SK-N-SH (cell line): ENCODE data around the gene STARD3NL. TPM values are rescaled to one million over a fixed set of nuclear protein-coding genes. Genes with fewer than 3 reads are reported as not detected.

Experiments used
- CTCF ChIA-PET: fragments of 300-600, 350-600 bp; formaldehyde crosslinking; extraction: SDS; loops from one replicate; lab custom pipeline; 2021; lab: Yijun Ruan, JAX
- POLR2A ChIA-PET: fragments of 350-600 bp; sonication (Branson Sonifier 250); formaldehyde crosslinking; extraction: SDS; loops from one replicate; lab custom pipeline; 2020; ENCODE audit warnings: antibody characterized with exemption, inconsistent platforms; lab: Yijun Ruan, JAX
- DNase-seq: peaks from one replicate; pipeline ENCODE4 v3.0.0; 2012
- H2AFZ ChIP-seq: fragments of 200-600 bp; sonication (generic); 2 replicates; pipeline ENCODE4 v1.8.1; 2016; ENCODE audit warnings: antibody characterized with exemption, mild to moderate bottlenecking, low read depth
- H3F3A ChIP-seq: fragments of 200-600 bp; sonication (generic); replicated peaks from 2 replicates; pipeline ENCODE3; 2016; ENCODE audit warnings: antibody characterized with exemption, mild to moderate bottlenecking; ENCODE audit not compliant: insufficient read depth
- H3K27ac ChIP-seq, 2 experiments: fragments of 200-500 bp in 1 of 2; fragments of 200-600 bp in 1 of 2; sonication (Bioruptor generic) in 1 of 2; sonication (generic), shearing (Covaris generic) in 1 of 2; 2 replicates each; pipeline versions ENCODE4 v1.5.1 to v1.6.1; 2014 to 2016; ENCODE audit warnings: low read depth in 2 of 2, inconsistent platforms in 1 of 2, low read length in 1 of 2, mild to moderate bottlenecking in 1 of 2, mixed read lengths in 1 of 2
- H3K27me3 ChIP-seq: fragments of 200-600 bp; sonication (generic), shearing (Covaris generic); 2 replicates; pipeline ENCODE4 v1.6.1; 2016; ENCODE audit warnings: mixed run types; ENCODE audit not compliant: insufficient read depth
- H3K36me3 ChIP-seq, 2 experiments: fragments of 200-500 bp in 1 of 2; fragments of 200-600 bp in 1 of 2; sonication (Bioruptor generic) in 1 of 2; sonication (generic) in 1 of 2; replicated peaks in 1 of 2; 2 replicates each; pipeline versions ENCODE3 to v1.5.1; 2014 to 2016; ENCODE audit warnings: low read length in 1 of 2, mild to moderate bottlenecking in 1 of 2; ENCODE audit not compliant: insufficient read depth in 2 of 2, control insufficient read depth in 1 of 2
- H3K4me1 ChIP-seq, 2 experiments: fragments of 200-500 bp in 1 of 2; fragments of 200-600 bp in 1 of 2; sonication (Bioruptor generic) in 1 of 2; sonication (generic), shearing (Covaris generic) in 1 of 2; 2 replicates each; pipeline versions ENCODE4 v1.5.1 to v1.6.1; 2014 to 2016; ENCODE audit warnings: low read depth in 1 of 2, low read length in 1 of 2, mixed run types in 1 of 2; ENCODE audit not compliant: insufficient read depth in 2 of 2, control insufficient read depth in 1 of 2
- H3K4me2 ChIP-seq: fragments of 200-600 bp; sonication (generic), shearing (Covaris generic); 2 replicates; pipeline ENCODE4 v1.6.1; 2017; ENCODE audit warnings: mixed run types
- H3K4me3 ChIP-seq, 2 experiments: fragments of 200-500 bp in 1 of 2; fragments of 200-600 bp in 1 of 2; sonication (Bioruptor generic) in 1 of 2; sonication (generic), shearing (Covaris generic) in 1 of 2; 2 replicates each; pipeline versions ENCODE4 v1.5.1 to v1.8.1; 2014 to 2016; ENCODE audit warnings: low read depth in 2 of 2, inconsistent platforms in 1 of 2, low read length in 1 of 2, mild to moderate bottlenecking in 1 of 2, mixed read lengths in 1 of 2, moderate library complexity in 1 of 2
- H3K79me2 ChIP-seq: fragments of 200-600 bp; sonication (generic); 2 replicates; pipeline ENCODE4 v1.8.1; 2017; ENCODE audit warnings: mild to moderate bottlenecking; ENCODE audit not compliant: insufficient read depth
- H3K9ac ChIP-seq: fragments of 200-600 bp; sonication (generic); 2 replicates; pipeline ENCODE4 v1.6.1; 2017; ENCODE audit warnings: mixed run types
- H3K9me2 ChIP-seq: fragments of 200-600 bp; sonication (generic); 2 replicates; pipeline ENCODE4 v1.6.1; 2017; ENCODE audit warnings: mixed run types
- H3K9me3 ChIP-seq: fragments of 200-600 bp; sonication (generic); 2 replicates; pipeline ENCODE4 v1.6.1; 2017; ENCODE audit warnings: mixed run types, mild to moderate bottlenecking, moderate library complexity
- H4K20me1 ChIP-seq: fragments of 200-600 bp; sonication (generic); 2 replicates; pipeline ENCODE4 v1.6.1; 2017; ENCODE audit warnings: mild to moderate bottlenecking, mixed run types; ENCODE audit not compliant: insufficient read depth
- CTCF ChIP-seq: fragments of 200-600 bp; sonication (generic); IDR thresholded peaks from 2 replicates; pipeline ENCODE4 v1.6.1; 2017; ENCODE audit warnings: antibody characterized with exemption, mild to moderate bottlenecking, moderate library complexity
- EZH2phosphoT487 ChIP-seq: fragments of 200-600 bp; sonication (generic); IDR thresholded peaks from 2 replicates; pipeline ENCODE4 v1.6.1; 2017; ENCODE audit warnings: low read depth, mixed run types, mild to moderate bottlenecking, antibody characterized with exemption, moderate library complexity, borderline replicate concordance
- FOSL2 ChIP-seq: IDR thresholded peaks from 2 replicates; pipeline ENCODE4 v1.4.0; 2012; ENCODE audit warnings: low read depth, mild to moderate bottlenecking, moderate library complexity, borderline replicate concordance
- FOXJ3 ChIP-seq: sonication (generic); formaldehyde crosslinking; IDR thresholded peaks from 2 replicates; pipeline ENCODE4 v1.5.1; 2020; ENCODE audit warnings: mild to moderate bottlenecking, missing genetic modification reagents
- FOXM1 ChIP-seq: IDR thresholded peaks from 2 replicates; pipeline ENCODE4 v1.4.0; 2012; ENCODE audit warnings: low read depth, mild to moderate bottlenecking
- JUND ChIP-seq: IDR thresholded peaks from 2 replicates; pipeline ENCODE4 v1.4.0; 2012
- NRF1 ChIP-seq: IDR thresholded peaks from 2 replicates; pipeline ENCODE4 v1.6.1; 2012; ENCODE audit warnings: low read depth, mild to moderate bottlenecking, low read length
- PBX3 ChIP-seq: IDR thresholded peaks from 2 replicates; pipeline ENCODE4; 2012
- POLR2AphosphoS5 ChIP-seq: IDR thresholded peaks from 2 replicates; pipeline ENCODE4 v1.6.1; 2012; ENCODE audit warnings: low read depth, low read length
- RAD21 ChIP-seq: IDR thresholded peaks from 2 replicates; pipeline ENCODE4 v1.6.1; 2012; ENCODE audit warnings: mild to moderate bottlenecking, low read length
- RCOR1 ChIP-seq: fragments of 150-350 bp; IDR thresholded peaks from 2 replicates; pipeline ENCODE4 v1.6.1; 2017; ENCODE audit warnings: antibody characterized with exemption, low read length
- RFX5 ChIP-seq: IDR thresholded peaks from 2 replicates; pipeline ENCODE4 v1.6.1; 2012; ENCODE audit warnings: mild to moderate bottlenecking, improper control_type of control experiment, low read length
- RXRA ChIP-seq: IDR thresholded peaks from 2 replicates; pipeline ENCODE4 v1.4.0; 2012; ENCODE audit warnings: low read depth, mild to moderate bottlenecking, borderline replicate concordance
- SMC3 ChIP-seq: IDR thresholded peaks from 2 replicates; pipeline ENCODE4 v1.6.1; 2012; ENCODE audit warnings: low read depth, low read length, improper control_type of control experiment
- YY1 ChIP-seq: IDR thresholded peaks from 2 replicates; pipeline ENCODE4 v1.4.0; 2012; ENCODE audit warnings: low read depth, mild to moderate bottlenecking
- ZBTB33 ChIP-seq: IDR thresholded peaks from 2 replicates; pipeline ENCODE4 v1.4.0; 2012; ENCODE audit warnings: low read depth, borderline replicate concordance
- WGBS: methylation state at CpG from one replicate; pipeline ENCODE4 v1.1.6; 2017; ENCODE audit warnings: low lambda C conversion rate; 5-methylcytosine and 5-hydroxymethylcytosine counted together
- polyA plus RNA-seq, 3 experiments: library from polyadenylated mRNA; depleted of rRNA; stranded (reverse); fragments of >200 nt; gene quantifications; 2 replicates each; pipeline ENCODE4 v1.2.3, GENCODE V29; 2012
- TF ChIP-seq, protein P1 (sequence below): IDR thresholded peaks from 2 replicates; pipeline ENCODE4 v1.4.0; 2012; ENCODE audit warnings: low read depth, borderline replicate concordance

Gene STARD3NL
- polyA plus RNA-seq, 1 of the 3 experiments (the other 2 are of a cell fraction), result 46.3 TPM

DNA sequence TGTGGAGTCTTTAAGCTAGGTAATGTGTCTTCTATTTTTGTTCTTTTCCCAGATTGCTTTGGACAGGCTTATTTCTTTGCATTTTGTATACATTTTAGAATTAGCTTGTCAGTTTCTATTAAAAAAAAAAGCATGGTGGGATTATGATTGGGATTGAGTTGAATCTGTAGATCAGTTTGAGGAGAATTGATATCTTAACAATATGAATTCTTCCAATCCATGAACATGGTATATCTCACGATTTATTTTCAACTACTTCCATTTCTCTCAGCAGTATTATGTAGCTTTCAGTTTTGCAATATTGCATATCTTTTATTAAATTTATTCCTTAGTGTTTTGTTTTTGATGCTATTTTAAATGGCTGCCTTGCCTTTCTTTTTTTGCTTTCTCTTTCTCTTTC is 13.7 kb downstream of the STARD3NL start:
- no peak for DNase-seq
- Histone ChIP-seq H3K4me1 (peaks cover 10 to 43% of the 10 kb centered on the region in 2 experiments), H3K9me3 (peaks cover 12% of the 10 kb centered on the region), H4K20me1 (peaks cover 68% of the 10 kb centered on the region), H3K9ac (no peak overlapping the region), H3K27me3 (no peaks in the 10 kb centered on the region), H3K79me2 (peaks cover 98% of the 10 kb centered on the region), H3K9me2 (no peaks in the 10 kb centered on the region), H3K4me2 (no peak overlapping the region), H3K36me3 (peaks cover 9 to 21% of the 10 kb centered on the region in 2 experiments), H3F3A (peaks cover 18% of the 10 kb centered on the region), H2AFZ (no peak overlapping the region), H3K27ac (no peak overlapping the region), H3K4me3 (no peak overlapping the region)
- ChIA-PET CTCF (interaction anchor here (1.0 to 2.4 kb wide), 7 partner anchors 8 to 291 kb away, joined by 3 to 22 read pairs (median 4); partner anchors contain the start of gene SFRP4), POLR2A (interaction anchor here (1.2 kb wide), 1 partner anchor 14 kb away, joined by 4 read pairs; the partner anchor contains the start of gene STARD3NL)
- TF ChIP-seq ZBTB33, result no peak
- no peak for TF ChIP-seq RAD21
- no peak for TF ChIP-seq RXRA
- TF ChIP-seq EZH2phosphoT487, result no peak
- TF ChIP-seq YY1, result no peak
- TF ChIP-seq FOXJ3 (CRISPR knock-in tag), result no peak
- no peak for TF ChIP-seq PBX3
- TF ChIP-seq RCOR1, result no peak
- TF ChIP-seq NRF1, result no peak
- no peak for TF ChIP-seq FOXM1
- TF ChIP-seq CTCF, result no peak
- TF ChIP-seq POLR2AphosphoS5, result no peak
- TF ChIP-seq SMC3, result no peak
- no peak for TF ChIP-seq JUND
- TF ChIP-seq RFX5, result no peak
- TF ChIP-seq FOSL2, result no peak
- TF ChIP-seq, protein P1, sequence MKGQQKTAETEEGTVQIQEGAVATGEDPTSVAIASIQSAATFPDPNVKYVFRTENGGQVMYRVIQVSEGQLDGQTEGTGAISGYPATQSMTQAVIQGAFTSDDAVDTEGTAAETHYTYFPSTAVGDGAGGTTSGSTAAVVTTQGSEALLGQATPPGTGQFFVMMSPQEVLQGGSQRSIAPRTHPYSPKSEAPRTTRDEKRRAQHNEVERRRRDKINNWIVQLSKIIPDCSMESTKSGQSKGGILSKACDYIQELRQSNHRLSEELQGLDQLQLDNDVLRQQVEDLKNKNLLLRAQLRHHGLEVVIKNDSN, result no peak
- 96% methylated on average over 1 of the region's 1 CpG for WGBS
